Uterus (tissue), 2 donors: Measurements from ENCODE around the gene XRCC6.

Experiments used
- POLR2A ChIP-seq, 2 donors: fragments of 450-650 bp; IDR thresholded peaks; one replicate each; pipeline ENCODE4 v1.6.1; 2016; ENCODE audit warnings: antibody characterized with exemption in 2 of 2, mild to moderate bottlenecking in 1 of 2, moderate library complexity in 1 of 2
- TF ChIP-seq, protein P1 (sequence below), 4 experiments: fragments of 200-600 bp in 2 of 4; fragments of 450-650 bp in 2 of 4; sonication (generic) in 2 of 4; IDR thresholded peaks; one replicate each; pipeline ENCODE4 v1.5.1; 2016 to 2019; ENCODE audit warnings: antibody characterized with exemption in 4 of 4, mild to moderate bottlenecking in 2 of 4, moderate library complexity in 1 of 4

DNA sequence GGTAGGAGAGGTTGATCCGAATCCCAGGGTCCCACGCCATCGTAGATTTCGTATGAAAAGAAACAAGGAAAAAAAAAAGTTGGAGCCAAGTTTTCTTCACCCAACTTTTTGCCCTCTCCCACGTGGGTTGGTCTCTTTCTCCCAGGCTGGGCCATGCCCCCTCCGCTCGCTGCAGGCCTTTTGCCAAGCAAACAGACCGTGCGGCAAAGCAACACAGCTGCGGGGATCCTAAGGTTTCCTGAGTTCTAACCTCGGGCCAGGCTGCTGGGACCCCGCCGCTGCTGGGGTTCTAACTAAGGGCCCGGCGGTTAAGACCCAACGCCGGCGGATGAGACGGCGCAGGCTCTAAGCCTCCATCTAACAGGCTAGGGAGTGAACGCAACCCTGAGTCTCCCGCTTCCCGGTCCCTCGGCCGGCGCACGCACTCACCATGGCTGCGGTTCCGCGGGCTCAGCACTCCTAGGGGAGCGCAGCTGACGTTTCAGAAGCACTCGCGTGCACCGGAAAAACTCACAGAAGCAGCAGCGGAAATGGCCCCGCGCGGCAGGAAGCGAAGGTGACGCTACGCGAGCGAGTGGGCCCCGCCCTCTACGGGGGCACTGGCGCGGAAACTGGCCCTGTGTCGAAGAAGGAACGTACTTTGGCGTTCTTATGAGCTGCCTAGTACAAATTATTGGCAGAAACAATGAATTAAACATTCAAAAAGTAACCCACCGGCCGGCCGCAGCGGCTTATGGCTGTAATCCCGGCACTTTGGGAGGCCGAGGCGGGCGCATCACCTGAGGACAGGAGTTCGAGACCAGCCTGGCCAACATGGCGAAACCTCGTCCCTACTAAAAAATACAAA is 67.5 kb downstream of the XRCC6 start, which contains the start of gene SNU13:
- TF ChIP-seq, protein P1, sequence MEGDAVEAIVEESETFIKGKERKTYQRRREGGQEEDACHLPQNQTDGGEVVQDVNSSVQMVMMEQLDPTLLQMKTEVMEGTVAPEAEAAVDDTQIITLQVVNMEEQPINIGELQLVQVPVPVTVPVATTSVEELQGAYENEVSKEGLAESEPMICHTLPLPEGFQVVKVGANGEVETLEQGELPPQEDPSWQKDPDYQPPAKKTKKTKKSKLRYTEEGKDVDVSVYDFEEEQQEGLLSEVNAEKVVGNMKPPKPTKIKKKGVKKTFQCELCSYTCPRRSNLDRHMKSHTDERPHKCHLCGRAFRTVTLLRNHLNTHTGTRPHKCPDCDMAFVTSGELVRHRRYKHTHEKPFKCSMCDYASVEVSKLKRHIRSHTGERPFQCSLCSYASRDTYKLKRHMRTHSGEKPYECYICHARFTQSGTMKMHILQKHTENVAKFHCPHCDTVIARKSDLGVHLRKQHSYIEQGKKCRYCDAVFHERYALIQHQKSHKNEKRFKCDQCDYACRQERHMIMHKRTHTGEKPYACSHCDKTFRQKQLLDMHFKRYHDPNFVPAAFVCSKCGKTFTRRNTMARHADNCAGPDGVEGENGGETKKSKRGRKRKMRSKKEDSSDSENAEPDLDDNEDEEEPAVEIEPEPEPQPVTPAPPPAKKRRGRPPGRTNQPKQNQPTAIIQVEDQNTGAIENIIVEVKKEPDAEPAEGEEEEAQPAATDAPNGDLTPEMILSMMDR (IDR thresholded peaks at IDR 0.05): peak in 2 of 4 experiments; percentile 39 to 44
- peak; percentile 78 to 85 for TF ChIP-seq POLR2A (IDR thresholded peaks at IDR 0.05)
